GM23338 (cell line): Measurements from ENCODE around the gene MESD. TPM values are rescaled to one million over a fixed set of nuclear protein-coding genes. Genes with fewer than 3 reads are reported as not detected.

Experiments
- ATAC-seq: fragments of 200-7000 bp; cut with Tn5 transposase; 3 replicates; pipeline ENCODE4 v1.9.1; 2020
- DNase-seq: peaks from one replicate; pipeline ENCODE4 v3.0.0-alpha.2; 2015; ENCODE audit warnings: low spot score
- H2AFZ ChIP-seq: fragments of 200-600 bp; sonication (generic); 2 replicates; pipeline ENCODE4 v1.8.0; 2016; ENCODE audit warnings: antibody characterized with exemption, mild to moderate bottlenecking, moderate library complexity
- H3F3A ChIP-seq: fragments of 200-600 bp; sonication (generic); replicated peaks from 2 replicates; pipeline ENCODE4 v1.8.0; 2017; ENCODE audit warnings: antibody characterized with exemption, mixed run types, low read depth
- H3K27ac ChIP-seq: fragments of 200-600 bp; sonication (generic); 2 replicates; pipeline ENCODE4 v1.6.1; 2016; ENCODE audit warnings: low read depth
- H3K27me3 ChIP-seq: fragments of 200-600 bp; sonication (generic); 2 replicates; pipeline ENCODE4 v1.8.0; 2016; ENCODE audit warnings: mild to moderate bottlenecking, mixed run types, moderate library complexity; ENCODE audit not compliant: insufficient read depth
- H3K36me3 ChIP-seq: fragments of 200-600 bp; sonication (generic); 2 replicates; pipeline ENCODE4 v1.8.0; 2016; ENCODE audit warnings: mild to moderate bottlenecking; ENCODE audit not compliant: insufficient read depth
- H3K4me1 ChIP-seq: fragments of 200-600 bp; sonication (generic); 2 replicates; pipeline ENCODE4 v1.8.0; 2016; ENCODE audit warnings: mild to moderate bottlenecking, moderate library complexity; ENCODE audit not compliant: insufficient read depth
- H3K4me2 ChIP-seq: fragments of 200-600 bp; sonication (generic); 2 replicates; pipeline ENCODE4 v1.7.1; 2017; ENCODE audit warnings: mixed run types
- H3K4me3 ChIP-seq: fragments of 200-600 bp; sonication (generic); 2 replicates; pipeline ENCODE4 v1.6.1; 2016; ENCODE audit warnings: mixed run types
- H3K79me2 ChIP-seq: fragments of 200-600 bp; sonication (generic); replicated peaks from 2 replicates; pipeline ENCODE4 v1.8.0; 2017; ENCODE audit warnings: mild to moderate bottlenecking; ENCODE audit not compliant: insufficient read depth
- H3K9me2 ChIP-seq: fragments of 200-600 bp; sonication (generic); 2 replicates; pipeline ENCODE4 v1.8.0; 2017; ENCODE audit not compliant: insufficient read depth
- H4K20me1 ChIP-seq: fragments of 200-600 bp; sonication (generic); replicated peaks from 2 replicates; pipeline ENCODE4 v1.8.0; 2017; ENCODE audit warnings: mild to moderate bottlenecking; ENCODE audit not compliant: insufficient read depth
- H3K27ac Mint-ChIP-seq: 2 replicates; pipeline ENCODE4 v1.8.0; 2020; ENCODE audit warnings: inconsistent platforms, mild to moderate bottlenecking, moderate library complexity, mixed read lengths
- H3K27me3 Mint-ChIP-seq: 3 replicates; pipeline ENCODE4 v1.8.0; 2022; ENCODE audit warnings: low read depth, mild to moderate bottlenecking, moderate library complexity, mixed read lengths, inconsistent platforms; ENCODE audit not compliant: insufficient read depth, poor library complexity
- H3K36me3 Mint-ChIP-seq: 3 replicates; pipeline ENCODE4 v1.8.0; 2021; ENCODE audit warnings: low read depth, mild to moderate bottlenecking, inconsistent platforms, moderate library complexity, mixed read lengths
- H3K4me1 Mint-ChIP-seq: 3 replicates; pipeline ENCODE4 v1.8.0; 2020; ENCODE audit warnings: mild to moderate bottlenecking, inconsistent platforms, mixed read lengths
- H3K4me3 Mint-ChIP-seq: 3 replicates; pipeline ENCODE4 v1.8.0; 2021; ENCODE audit warnings: moderate library complexity, mild to moderate bottlenecking, inconsistent platforms, mixed read lengths
- H3K9me3 Mint-ChIP-seq: 3 replicates; pipeline ENCODE4 v1.8.0; 2020; ENCODE audit warnings: moderate library complexity, mild to moderate bottlenecking, inconsistent platforms, mixed read lengths
- CREB1 ChIP-seq: fragments of 250-450 bp; sonication (Bioruptor Pico); IDR thresholded peaks from 2 replicates; pipeline ENCODE4 v1.5.0; 2020; ENCODE audit warnings: low read depth, mild to moderate bottlenecking, moderate library complexity
- EZH2phosphoT487 ChIP-seq: fragments of 200-600 bp; sonication (generic); IDR thresholded peaks from one replicate; pipeline ENCODE4 v1.8.1; 2018; ENCODE audit warnings: antibody characterized with exemption; ENCODE audit not compliant: unreplicated experiment
- JUNB ChIP-seq: IDR thresholded peaks from one replicate; pipeline ENCODE4 v1.6.1; 2016; ENCODE audit warnings: antibody characterized with exemption; ENCODE audit not compliant: unreplicated experiment
- POLR2AphosphoS5 ChIP-seq: IDR thresholded peaks from 2 replicates; pipeline ENCODE4 v1.6.1; 2016; ENCODE audit warnings: antibody characterized with exemption, low read depth
- polyA plus RNA-seq: library from polyadenylated mRNA; unstranded; fragments of >200 nt; fragmentation: Nextera tagmentation; extraction: Ambion mirVana; gene quantifications from 2 replicates; pipeline ENCODE4 v1.2.1, GENCODE V29; 2016
- total RNA-seq: library from RNA; depleted of rRNA; stranded (reverse); fragments of >200 nt; shearing (Covaris generic); gene quantifications from 2 replicates; pipeline ENCODE4 v1.2.3, GENCODE V29; 2014
- TF ChIP-seq, protein P1 (sequence below), 2 experiments: fragments of 200-600 bp in 1 of 2; sonication (generic) in 1 of 2; conservative IDR thresholded peaks; 2 replicates each; pipeline versions ENCODE4 v1.5.1 to v1.6.1; 2016 to 2017; ENCODE audit warnings: antibody characterized with exemption in 2 of 2, low read depth in 2 of 2, mild to moderate bottlenecking in 2 of 2, moderate library complexity in 1 of 2
- TF ChIP-seq, protein P2 (sequence below): fragments of 250-450 bp; sonication (Bioruptor Pico); IDR thresholded peaks from 2 replicates; pipeline ENCODE4 v1.5.0; 2020; ENCODE audit warnings: mild to moderate bottlenecking, moderate library complexity

MESD gene
- total and polyA plus RNA-seq, 2 experiments from 2014 or later, result 25.6 to 52.7 TPM

DNA sequence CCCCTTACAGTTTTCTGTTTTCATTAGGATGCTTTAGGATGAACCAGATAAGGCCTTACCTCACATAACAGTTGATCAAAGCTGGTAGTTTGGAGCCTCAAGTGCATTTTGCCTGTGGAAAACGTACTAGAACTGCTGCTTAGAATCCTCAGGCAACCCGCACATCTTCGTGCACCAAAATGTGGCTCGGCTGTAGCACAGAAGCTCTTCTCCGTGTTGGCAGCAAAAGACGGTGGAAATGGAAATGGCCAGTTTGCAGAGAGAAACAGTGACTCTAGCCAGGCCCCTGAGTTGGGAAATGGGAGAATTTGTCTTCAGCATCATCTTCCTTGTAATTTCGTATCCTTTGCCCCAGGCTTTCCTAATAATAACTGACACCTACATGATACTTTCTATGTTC, 31.7 kb upstream of the MESD start:
- H3K79me2 ChIP-seq, result no peaks in the 10 kb centered on the region
- H3K27ac ChIP-seq, result no peak overlapping the region
- Mint-ChIP-seq H3K27me3 (peaks cover 5% of the 10 kb centered on the region), H3K27ac (no peak overlapping the region), H3K4me1 (peaks cover 18% of the 10 kb centered on the region), H3K9me3 (no peaks in the 10 kb centered on the region), H3K4me3 (no peak overlapping the region), H3K36me3 (no peaks in the 10 kb centered on the region)
- no peak for ATAC-seq
- no peak for TF ChIP-seq EZH2phosphoT487
- TF ChIP-seq JUNB, result no peak
- TF ChIP-seq, protein P1, sequence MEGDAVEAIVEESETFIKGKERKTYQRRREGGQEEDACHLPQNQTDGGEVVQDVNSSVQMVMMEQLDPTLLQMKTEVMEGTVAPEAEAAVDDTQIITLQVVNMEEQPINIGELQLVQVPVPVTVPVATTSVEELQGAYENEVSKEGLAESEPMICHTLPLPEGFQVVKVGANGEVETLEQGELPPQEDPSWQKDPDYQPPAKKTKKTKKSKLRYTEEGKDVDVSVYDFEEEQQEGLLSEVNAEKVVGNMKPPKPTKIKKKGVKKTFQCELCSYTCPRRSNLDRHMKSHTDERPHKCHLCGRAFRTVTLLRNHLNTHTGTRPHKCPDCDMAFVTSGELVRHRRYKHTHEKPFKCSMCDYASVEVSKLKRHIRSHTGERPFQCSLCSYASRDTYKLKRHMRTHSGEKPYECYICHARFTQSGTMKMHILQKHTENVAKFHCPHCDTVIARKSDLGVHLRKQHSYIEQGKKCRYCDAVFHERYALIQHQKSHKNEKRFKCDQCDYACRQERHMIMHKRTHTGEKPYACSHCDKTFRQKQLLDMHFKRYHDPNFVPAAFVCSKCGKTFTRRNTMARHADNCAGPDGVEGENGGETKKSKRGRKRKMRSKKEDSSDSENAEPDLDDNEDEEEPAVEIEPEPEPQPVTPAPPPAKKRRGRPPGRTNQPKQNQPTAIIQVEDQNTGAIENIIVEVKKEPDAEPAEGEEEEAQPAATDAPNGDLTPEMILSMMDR (conservative IDR thresholded peaks at IDR 0.05; ENCODE audit: low read depth in 2 of 2), result no peak
- TF ChIP-seq, protein P2, sequence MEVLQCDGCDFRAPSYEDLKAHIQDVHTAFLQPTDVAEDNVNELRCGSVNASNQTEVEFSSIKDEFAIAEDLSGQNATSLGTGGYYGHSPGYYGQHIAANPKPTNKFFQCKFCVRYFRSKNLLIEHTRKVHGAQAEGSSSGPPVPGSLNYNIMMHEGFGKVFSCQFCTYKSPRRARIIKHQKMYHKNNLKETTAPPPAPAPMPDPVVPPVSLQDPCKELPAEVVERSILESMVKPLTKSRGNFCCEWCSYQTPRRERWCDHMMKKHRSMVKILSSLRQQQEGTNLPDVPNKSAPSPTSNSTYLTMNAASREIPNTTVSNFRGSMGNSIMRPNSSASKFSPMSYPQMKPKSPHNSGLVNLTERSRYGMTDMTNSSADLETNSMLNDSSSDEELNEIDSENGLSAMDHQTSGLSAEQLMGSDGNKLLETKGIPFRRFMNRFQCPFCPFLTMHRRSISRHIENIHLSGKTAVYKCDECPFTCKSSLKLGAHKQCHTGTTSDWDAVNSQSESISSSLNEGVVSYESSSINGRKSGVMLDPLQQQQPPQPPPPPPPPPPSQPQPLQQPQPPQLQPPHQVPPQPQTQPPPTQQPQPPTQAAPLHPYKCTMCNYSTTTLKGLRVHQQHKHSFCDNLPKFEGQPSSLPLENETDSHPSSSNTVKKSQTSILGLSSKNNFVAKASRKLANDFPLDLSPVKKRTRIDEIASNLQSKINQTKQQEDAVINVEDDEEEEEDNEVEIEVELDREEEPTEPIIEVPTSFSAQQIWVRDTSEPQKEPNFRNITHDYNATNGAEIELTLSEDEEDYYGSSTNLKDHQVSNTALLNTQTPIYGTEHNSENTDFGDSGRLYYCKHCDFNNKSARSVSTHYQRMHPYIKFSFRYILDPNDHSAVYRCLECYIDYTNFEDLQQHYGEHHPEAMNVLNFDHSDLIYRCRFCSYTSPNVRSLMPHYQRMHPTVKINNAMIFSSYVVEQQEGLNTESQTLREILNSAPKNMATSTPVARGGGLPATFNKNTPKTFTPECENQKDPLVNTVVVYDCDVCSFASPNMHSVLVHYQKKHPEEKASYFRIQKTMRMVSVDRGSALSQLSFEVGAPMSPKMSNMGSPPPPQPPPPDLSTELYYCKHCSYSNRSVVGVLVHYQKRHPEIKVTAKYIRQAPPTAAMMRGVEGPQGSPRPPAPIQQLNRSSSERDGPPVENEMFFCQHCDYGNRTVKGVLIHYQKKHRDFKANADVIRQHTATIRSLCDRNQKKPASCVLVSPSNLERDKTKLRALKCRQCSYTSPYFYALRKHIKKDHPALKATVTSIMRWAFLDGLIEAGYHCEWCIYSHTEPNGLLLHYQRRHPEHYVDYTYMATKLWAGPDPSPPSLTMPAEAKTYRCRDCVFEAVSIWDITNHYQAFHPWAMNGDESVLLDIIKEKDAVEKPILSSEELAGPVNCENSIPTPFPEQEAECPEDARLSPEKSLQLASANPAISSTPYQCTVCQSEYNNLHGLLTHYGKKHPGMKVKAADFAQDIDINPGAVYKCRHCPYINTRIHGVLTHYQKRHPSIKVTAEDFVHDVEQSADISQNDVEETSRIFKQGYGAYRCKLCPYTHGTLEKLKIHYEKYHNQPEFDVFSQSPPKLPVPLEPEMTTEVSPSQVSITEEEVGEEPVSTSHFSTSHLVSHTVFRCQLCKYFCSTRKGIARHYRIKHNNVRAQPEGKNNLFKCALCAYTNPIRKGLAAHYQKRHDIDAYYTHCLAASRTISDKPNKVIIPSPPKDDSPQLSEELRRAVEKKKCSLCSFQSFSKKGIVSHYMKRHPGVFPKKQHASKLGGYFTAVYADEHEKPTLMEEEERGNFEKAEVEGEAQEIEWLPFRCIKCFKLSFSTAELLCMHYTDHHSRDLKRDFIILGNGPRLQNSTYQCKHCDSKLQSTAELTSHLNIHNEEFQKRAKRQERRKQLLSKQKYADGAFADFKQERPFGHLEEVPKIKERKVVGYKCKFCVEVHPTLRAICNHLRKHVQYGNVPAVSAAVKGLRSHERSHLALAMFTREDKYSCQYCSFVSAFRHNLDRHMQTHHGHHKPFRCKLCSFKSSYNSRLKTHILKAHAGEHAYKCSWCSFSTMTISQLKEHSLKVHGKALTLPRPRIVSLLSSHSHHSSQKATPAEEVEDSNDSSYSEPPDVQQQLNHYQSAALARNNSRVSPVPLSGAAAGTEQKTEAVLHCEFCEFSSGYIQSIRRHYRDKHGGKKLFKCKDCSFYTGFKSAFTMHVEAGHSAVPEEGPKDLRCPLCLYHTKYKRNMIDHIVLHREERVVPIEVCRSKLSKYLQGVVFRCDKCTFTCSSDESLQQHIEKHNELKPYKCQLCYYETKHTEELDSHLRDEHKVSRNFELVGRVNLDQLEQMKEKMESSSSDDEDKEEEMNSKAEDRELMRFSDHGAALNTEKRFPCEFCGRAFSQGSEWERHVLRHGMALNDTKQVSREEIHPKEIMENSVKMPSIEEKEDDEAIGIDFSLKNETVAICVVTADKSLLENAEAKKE (CRISPR knock-in tag), result no peak
- TF ChIP-seq POLR2AphosphoS5, result no peak
- TF ChIP-seq CREB1 (CRISPR knock-in tag), result no peak
- DNase-seq, result no peak
- no peaks in the 10 kb centered on the region for H3K27me3 ChIP-seq
- no peaks in the 10 kb centered on the region for H3K9me2 ChIP-seq
- H3F3A ChIP-seq, result no peaks in the 10 kb centered on the region
- H4K20me1 ChIP-seq, result no peaks in the 10 kb centered on the region
- no peaks in the 10 kb centered on the region for H3K36me3 ChIP-seq
- H2AFZ ChIP-seq, result no peak overlapping the region
- no peak overlapping the region for H3K4me2 ChIP-seq
- peaks cover 9% of the 10 kb centered on the region for H3K4me1 ChIP-seq
- no peak overlapping the region for H3K4me3 ChIP-seq
